ENCODE measurements around the gene RAB38.

- no peak for TF ChIP-seq CTCF (IDR thresholded peaks at IDR 0.05)
- TF ChIP-seq EP300 (IDR thresholded peaks at IDR 0.05) = no peak
Measured at GRCh38 chr11:88195908-88196307, 20.7 kb upstream of the RAB38 start.
